ENCODE results near the gene EXTL1. TPM values are rescaled to one million over a fixed set of nuclear protein-coding genes. Genes with fewer than 3 reads are reported as not detected.

The EXTL1 gene
- total RNA-seq, 4 donors from 2014 or later, result not detected

GRCh38 chr1:26016258-26016952 is 5.2 kb upstream of the EXTL1 start:
- no peak overlapping the region for H3K4me3 ChIP-seq
- no peak overlapping the region for H3K27ac ChIP-seq
- peaks cover 2 to 11% (median 8%) of the 10 kb centered on the region in 3 donors for H3K4me1 ChIP-seq
- WGBS, 2 donors, result 71 to 73% methylated on average over 7 to 9 of the region's 10 CpGs
- no peak for DNase-seq
- H3K27me3 ChIP-seq, result no peaks in the 10 kb centered on the region
- intact Hi-C loops (cut with DNase I), result no loop called here
- H3K9me3 ChIP-seq, result no peaks in the 10 kb centered on the region
- TF ChIP-seq, protein P1, sequence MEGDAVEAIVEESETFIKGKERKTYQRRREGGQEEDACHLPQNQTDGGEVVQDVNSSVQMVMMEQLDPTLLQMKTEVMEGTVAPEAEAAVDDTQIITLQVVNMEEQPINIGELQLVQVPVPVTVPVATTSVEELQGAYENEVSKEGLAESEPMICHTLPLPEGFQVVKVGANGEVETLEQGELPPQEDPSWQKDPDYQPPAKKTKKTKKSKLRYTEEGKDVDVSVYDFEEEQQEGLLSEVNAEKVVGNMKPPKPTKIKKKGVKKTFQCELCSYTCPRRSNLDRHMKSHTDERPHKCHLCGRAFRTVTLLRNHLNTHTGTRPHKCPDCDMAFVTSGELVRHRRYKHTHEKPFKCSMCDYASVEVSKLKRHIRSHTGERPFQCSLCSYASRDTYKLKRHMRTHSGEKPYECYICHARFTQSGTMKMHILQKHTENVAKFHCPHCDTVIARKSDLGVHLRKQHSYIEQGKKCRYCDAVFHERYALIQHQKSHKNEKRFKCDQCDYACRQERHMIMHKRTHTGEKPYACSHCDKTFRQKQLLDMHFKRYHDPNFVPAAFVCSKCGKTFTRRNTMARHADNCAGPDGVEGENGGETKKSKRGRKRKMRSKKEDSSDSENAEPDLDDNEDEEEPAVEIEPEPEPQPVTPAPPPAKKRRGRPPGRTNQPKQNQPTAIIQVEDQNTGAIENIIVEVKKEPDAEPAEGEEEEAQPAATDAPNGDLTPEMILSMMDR (IDR thresholded peaks at IDR 0.05), result no peak
- TF ChIP-seq POLR2A (IDR thresholded peaks at IDR 0.05), result no peak
- no peaks in the 10 kb centered on the region for H3K36me3 ChIP-seq

GRCh38 chr1:26016953-26017545 is 4.5 kb upstream of the EXTL1 start:
- 56 to 74% methylated on average over 4 to 6 of the region's 6 CpGs for WGBS, 2 donors
- Histone ChIP-seq H3K4me1 (peaks cover 8 to 14% (median 9%) of the 10 kb centered on the region in 3 donors), H3K27ac (no peak overlapping the region), H3K27me3 (no peaks in the 10 kb centered on the region), H3K9me3 (no peaks in the 10 kb centered on the region), H3K36me3 (no peaks in the 10 kb centered on the region), H3K4me3 (no peak overlapping the region)
- intact Hi-C loops (cut with DNase I), result no loop called here
- no peak for DNase-seq
- TF ChIP-seq POLR2A (IDR thresholded peaks at IDR 0.05), result no peak
- TF ChIP-seq, protein P1 (IDR thresholded peaks at IDR 0.05), result no peak

GRCh38 chr1:26017606-26018005 is 4.0 kb upstream of the EXTL1 start:
- 43 to 44% methylated on average over 3 to 6 of the region's 6 CpGs for WGBS, 2 donors

GRCh38 chr1:26019641-26020315 is 1.8 kb upstream of the EXTL1 start:
- intact Hi-C loops (cut with DNase I), result no loop called here
- H3K4me1 ChIP-seq, result peaks cover 8 to 15% (median 12%) of the 10 kb centered on the region in 3 donors

More at GRCh38 chr1:26017606-26018005, 4.0 kb upstream of the EXTL1 start:
- intact Hi-C loops (cut with DNase I), result no loop called here
- H3K27me3 ChIP-seq, result no peaks in the 10 kb centered on the region
- no peak for DNase-seq
- peaks cover 8 to 16% (median 12%) of the 10 kb centered on the region in 3 donors for H3K4me1 ChIP-seq
- H3K9me3 ChIP-seq, result no peaks in the 10 kb centered on the region
- H3K36me3 ChIP-seq, result no peaks in the 10 kb centered on the region
- H3K4me3 ChIP-seq, result no peak overlapping the region
- no peak overlapping the region for H3K27ac ChIP-seq
- no peak for TF ChIP-seq POLR2A (IDR thresholded peaks at IDR 0.05)
- TF ChIP-seq, protein P1 (IDR thresholded peaks at IDR 0.05), result no peak

More at GRCh38 chr1:26019641-26020315, 1.8 kb upstream of the EXTL1 start:
- Histone ChIP-seq H3K27me3 (no peaks in the 10 kb centered on the region), H3K9me3 (no peaks in the 10 kb centered on the region), H3K4me3 (no peak overlapping the region), H3K36me3 (no peaks in the 10 kb centered on the region), H3K27ac (no peak overlapping the region)
- TF ChIP-seq, protein P1 (IDR thresholded peaks at IDR 0.05), result no peak
- no peak for TF ChIP-seq POLR2A (IDR thresholded peaks at IDR 0.05)
- WGBS, 2 donors, result 71 to 83% methylated on average over 8 of the region's 8 CpGs
- DNase-seq, result no peak

All from esophagus squamous epithelium (tissue), 5 donors.